Astrocyte (in vitro differentiated cells and primary cell): ENCODE results near the gene NPC1L1. TPM values are rescaled to one million over a fixed set of nuclear protein-coding genes. Genes with fewer than 3 reads are reported as not detected.

Experiments used
- DNase-seq: peaks from one replicate; pipeline ENCODE4 v3.0.0-alpha.2; 2010; ENCODE audit warnings: low read depth
- FAIRE-seq: peaks from 2 replicates; lab custom pipeline; 2011; peaks lifted over from hg19 to GRCh38; lab: Jason Lieb, UNC
- H2AFZ ChIP-seq: 2 replicates; pipeline ENCODE4 v1.6.0; 2012; ENCODE audit warnings: low read depth, low read length, inconsistent platforms
- H3K27ac ChIP-seq: 2 replicates; pipeline ENCODE4 v1.5.1; 2011; ENCODE audit warnings: low read depth, low read length, inconsistent platforms
- H3K27me3 ChIP-seq: 2 replicates; pipeline ENCODE4 v1.6.0; 2011; ENCODE audit warnings: low read length, inconsistent platforms; ENCODE audit not compliant: insufficient read depth
- H3K36me3 ChIP-seq: 2 replicates; pipeline ENCODE4 v1.5.1; 2011; ENCODE audit warnings: low read length, inconsistent platforms; ENCODE audit not compliant: insufficient read depth
- H3K4me1 ChIP-seq: 2 replicates; pipeline ENCODE4 v1.5.1; 2011; ENCODE audit warnings: low read length, inconsistent platforms; ENCODE audit not compliant: insufficient read depth
- H3K4me2 ChIP-seq: 2 replicates; pipeline ENCODE4 v1.6.0; 2012; ENCODE audit warnings: low read length, inconsistent platforms
- H3K4me3 ChIP-seq: 2 replicates; pipeline ENCODE4 v1.5.1; 2011; ENCODE audit warnings: low read depth, mild to moderate bottlenecking, low read length, inconsistent platforms; ENCODE audit not compliant: insufficient read depth
- H3K79me2 ChIP-seq: 2 replicates; pipeline ENCODE4 v1.6.0; 2012; ENCODE audit warnings: mild to moderate bottlenecking, low read length, inconsistent platforms; ENCODE audit not compliant: insufficient read depth
- H3K9ac ChIP-seq: 2 replicates; pipeline ENCODE4 v1.6.0; 2012; ENCODE audit warnings: mild to moderate bottlenecking, low read length, inconsistent platforms
- H3K9me3 ChIP-seq: 2 replicates; pipeline ENCODE4 v1.5.1; 2012; ENCODE audit warnings: low read depth, mild to moderate bottlenecking, low read length, inconsistent platforms; ENCODE audit not compliant: insufficient read depth
- H4K20me1 ChIP-seq: 2 replicates; pipeline ENCODE4 v1.6.0; 2012; ENCODE audit warnings: low read length, inconsistent platforms; ENCODE audit not compliant: insufficient read depth
- H3K27ac Mint-ChIP-seq: one replicate; pipeline ENCODE4 v1.8.0; 2021; ENCODE audit warnings: mild to moderate bottlenecking, mixed read lengths; ENCODE audit not compliant: unreplicated experiment
- H3K27me3 Mint-ChIP-seq: one replicate; pipeline ENCODE4 v1.8.0; 2021; ENCODE audit warnings: low read depth, mixed read lengths; ENCODE audit not compliant: unreplicated experiment
- H3K36me3 Mint-ChIP-seq: one replicate; pipeline ENCODE4 v1.8.0; 2021; ENCODE audit warnings: low read depth, mixed read lengths; ENCODE audit not compliant: unreplicated experiment
- H3K4me1 Mint-ChIP-seq: one replicate; pipeline ENCODE4 v1.8.0; 2021; ENCODE audit warnings: low read depth, mixed read lengths; ENCODE audit not compliant: unreplicated experiment
- H3K4me3 Mint-ChIP-seq: one replicate; pipeline ENCODE4 v1.8.0; 2021; ENCODE audit warnings: mild to moderate bottlenecking, moderate library complexity, mixed read lengths; ENCODE audit not compliant: unreplicated experiment
- H3K9me3 Mint-ChIP-seq: one replicate; pipeline ENCODE4 v1.8.0; 2021; ENCODE audit warnings: mild to moderate bottlenecking, mixed read lengths; ENCODE audit not compliant: unreplicated experiment
- CTCF ChIP-seq: IDR thresholded peaks from 2 replicates; pipeline ENCODE4 v1.5.1; 2011; ENCODE audit warnings: low read depth, mild to moderate bottlenecking, inconsistent platforms, low read length, moderate library complexity; ENCODE audit not compliant: insufficient read depth
- EZH2 ChIP-seq: IDR thresholded peaks from 2 replicates; pipeline ENCODE4 v1.6.1; 2012; ENCODE audit warnings: mild to moderate bottlenecking, low read length, inconsistent platforms; ENCODE audit not compliant: insufficient read depth
- total RNA-seq: library from RNA; stranded (reverse); gene quantifications from 2 replicates; pipeline ENCODE4 v1.2.1, GENCODE V29; 2021

Gene NPC1L1
- total RNA-seq, 1 donor from 2014 or later: 0.07 TPM

- H3K27me3 ChIP-seq: no peaks in the 10 kb centered on the region
- peaks cover 17% of the 10 kb centered on the region for H3K27me3 Mint-ChIP-seq
- peaks cover 8% of the 10 kb centered on the region for H3K9me3 Mint-ChIP-seq
- H3K4me1 ChIP-seq: no peaks in the 10 kb centered on the region
- TF ChIP-seq EZH2 (no peak), CTCF (no peak)
- H3K9me3 ChIP-seq: no peaks in the 10 kb centered on the region
- H3K36me3 ChIP-seq: no peaks in the 10 kb centered on the region
- H3K27ac ChIP-seq: no peak overlapping the region
- H4K20me1 ChIP-seq: no peaks in the 10 kb centered on the region
- no peak for DNase-seq
- no peak for FAIRE-seq
- H2AFZ ChIP-seq: no peak overlapping the region
- H3K36me3 Mint-ChIP-seq: peaks cover 3% of the 10 kb centered on the region
- H3K4me2 ChIP-seq: no peak overlapping the region
- H3K79me2 ChIP-seq: no peaks in the 10 kb centered on the region
- no peak overlapping the region for H3K27ac Mint-ChIP-seq
- no peak overlapping the region for H3K4me3 Mint-ChIP-seq
- no peaks in the 10 kb centered on the region for H3K4me1 Mint-ChIP-seq
- H3K4me3 ChIP-seq: no peak overlapping the region
- no peak overlapping the region for H3K9ac ChIP-seq
Measured at GRCh38 chr7:44535348-44536064, 5.6 kb downstream of the NPC1L1 start.

GRCh38 chr7:44534501-44534900 lies 6.6 kb downstream of the NPC1L1 start:
- FAIRE-seq (no peak), DNase-seq (no peak)
- Histone ChIP-seq H3K4me2 (no peak overlapping the region), H3K27ac (no peak overlapping the region), H3K9ac (no peak overlapping the region), H3K36me3 (no peaks in the 10 kb centered on the region), H3K9me3 (no peaks in the 10 kb centered on the region), H3K4me3 (no peak overlapping the region), H3K27me3 (no peaks in the 10 kb centered on the region), H3K79me2 (no peaks in the 10 kb centered on the region), H3K4me1 (no peaks in the 10 kb centered on the region), H2AFZ (no peak overlapping the region), H4K20me1 (no peaks in the 10 kb centered on the region)
- Mint-ChIP-seq H3K27me3 (peaks cover 11% of the 10 kb centered on the region), H3K9me3 (peaks cover 8% of the 10 kb centered on the region), H3K27ac (no peak overlapping the region), H3K4me1 (no peaks in the 10 kb centered on the region), H3K4me3 (no peak overlapping the region), H3K36me3 (peaks cover 3% of the 10 kb centered on the region)
- TF ChIP-seq EZH2 (no peak), CTCF (peak; percentile 52)

GRCh38 chr7:44534087-44534486 lies 7.0 kb downstream of the NPC1L1 start:
- H3K36me3 ChIP-seq: no peaks in the 10 kb centered on the region
- H3K27me3 ChIP-seq: no peaks in the 10 kb centered on the region
- DNase-seq: no peak
- Mint-ChIP-seq H3K36me3 (peaks cover 3% of the 10 kb centered on the region), H3K9me3 (peaks cover 8% of the 10 kb centered on the region), H3K4me1 (no peaks in the 10 kb centered on the region), H3K27ac (no peak overlapping the region), H3K27me3 (peaks cover 11% of the 10 kb centered on the region), H3K4me3 (no peak overlapping the region)
- H3K79me2 ChIP-seq: no peaks in the 10 kb centered on the region
- H3K9me3 ChIP-seq: no peaks in the 10 kb centered on the region
- H2AFZ ChIP-seq: no peak overlapping the region
- H3K9ac ChIP-seq: no peak overlapping the region
- H3K27ac ChIP-seq: no peak overlapping the region
- no peak overlapping the region for H3K4me3 ChIP-seq
- no peak overlapping the region for H3K4me2 ChIP-seq
- TF ChIP-seq CTCF (no peak), EZH2 (no peak)
- no peak for FAIRE-seq
- no peaks in the 10 kb centered on the region for H4K20me1 ChIP-seq
- no peaks in the 10 kb centered on the region for H3K4me1 ChIP-seq
